AG04450 (cell line): Measurements from ENCODE around the gene COTL1. TPM values are rescaled to one million over a fixed set of nuclear protein-coding genes. Genes with fewer than 3 reads are reported as not detected.
"Not testable (repeated sequence)": the region's sequence is repeated elsewhere in the genome, so short reads cannot be mapped to it uniquely, and the experiment has no call there.

ENCODE experiments used
- CTCF ChIA-PET: fragments of 300-600, 350-600 bp; formaldehyde crosslinking; extraction: SDS; loops from one replicate; lab custom pipeline; 2022; ENCODE audit warnings: antibody characterized with exemption, inconsistent platforms; lab: Charles Lee
- POLR2A ChIA-PET: fragments of 350-600 bp; formaldehyde crosslinking; extraction: SDS; loops from one replicate; lab custom pipeline; 2021; ENCODE audit warnings: antibody characterized with exemption, inconsistent platforms; lab: Yijun Ruan, JAX
- DNase-seq: peaks from one replicate; pipeline ENCODE4 v3.0.0-alpha.2; 2011; ENCODE audit warnings: low read depth, low spot score
- H3K27ac ChIP-seq: one replicate; pipeline ENCODE4 v1.5.1; 2012; ENCODE audit warnings: low read depth, low read length, control low read depth
- H3K27me3 ChIP-seq: one replicate; pipeline ENCODE4 v1.6.0; 2012; ENCODE audit warnings: low read length; ENCODE audit not compliant: control insufficient read depth, insufficient read depth
- H3K4me3 ChIP-seq: 2 replicates; pipeline ENCODE4 v1.5.1; 2011; ENCODE audit warnings: mild to moderate bottlenecking, low read depth, low read length, control low read depth
- H3K9me3 ChIP-seq: 2 replicates; pipeline ENCODE4 v1.5.1; 2012; ENCODE audit warnings: low read length; ENCODE audit not compliant: control insufficient read depth, insufficient read depth
- CTCF ChIP-seq: IDR thresholded peaks from 2 replicates; pipeline ENCODE4 v1.5.1; 2011; ENCODE audit warnings: low read depth, low read length, control low read depth, inconsistent platforms
- polyA plus RNA-seq: library from polyadenylated mRNA; depleted of rRNA; stranded (reverse); fragments of >200 nt; gene quantifications from 2 replicates; pipeline ENCODE4 v1.2.3, GENCODE V29; 2011

COTL1 gene
- polyA plus RNA-seq, 1 experiment, result 153 TPM

GRCh38 chr16:84526794-84527531 is 90.9 kb downstream of the COTL1 start:
- Histone ChIP-seq H3K27ac (peak overlapping the region; percentile 61), H3K4me3 (no peak overlapping the region), H3K27me3 (no peaks in the 10 kb centered on the region), H3K9me3 (peaks cover 13% of the 10 kb centered on the region)
- CTCF ChIA-PET, result interaction anchor here (1.0 to 4.1 kb wide), 3 partner anchors 16 to 196 kb away, joined by 6 to 23 read pairs (median 7); no protein-coding TSS in a partner anchor
- DNase-seq, result no peak
- POLR2A ChIA-PET, result no interaction called here
- TF ChIP-seq CTCF, result no peak

- POLR2A ChIA-PET, H3K27me3 ChIP-seq, H3K9me3 ChIP-seq, H3K4me3 ChIP-seq, H3K27ac ChIP-seq, DNase-seq: not testable (repeated sequence)
- CTCF ChIA-PET, result interaction anchor here (0.7 kb wide), 1 partner anchor 15 kb away, joined by 3 read pairs; no protein-coding TSS in a partner anchor
Observed at GRCh38 chr16:84524941-84525581, 92.8 kb downstream of the COTL1 start.

GRCh38 chr16:84524346-84524920 is 93.4 kb downstream of the COTL1 start:
- ChIA-PET POLR2A (interaction anchor here (0.6 to 0.7 kb wide), 2 partner anchors 22 to 38 kb away, joined by 4 to 8 read pairs; no protein-coding TSS in a partner anchor), CTCF (interaction anchor here (0.7 kb wide), 1 partner anchor 14 kb away, joined by 3 read pairs; no protein-coding TSS in a partner anchor)
- Histone ChIP-seq H3K27me3 (no peaks in the 10 kb centered on the region), H3K9me3 (peaks cover 3% of the 10 kb centered on the region), H3K4me3 (no peak overlapping the region), H3K27ac (no peak overlapping the region)
- DNase-seq, result no peak
- TF ChIP-seq CTCF, result no peak

GRCh38 chr16:84521497-84521770 is 96.4 kb downstream of the COTL1 start:
- H3K4me3 ChIP-seq, result no peak overlapping the region
- no peaks in the 10 kb centered on the region for H3K27me3 ChIP-seq
- ChIA-PET POLR2A (no interaction called here), CTCF (interaction anchor here (0.6 to 3.7 kb wide), 3 partner anchors 11 to 208 kb away, joined by 3 to 15 read pairs (median 3); no protein-coding TSS in a partner anchor)
- no peaks in the 10 kb centered on the region; the same call in none of the 2 replicates for H3K9me3 ChIP-seq
- H3K27ac ChIP-seq, result no peak overlapping the region
- no peak for TF ChIP-seq CTCF
- no peak for DNase-seq

GRCh38 chr16:84520725-84521496 is 97.0 kb downstream of the COTL1 start:
- no peak overlapping the region for H3K27ac ChIP-seq
- DNase-seq, result no peak
- H3K27me3 ChIP-seq, result no peaks in the 10 kb centered on the region
- ChIA-PET CTCF (interaction anchor here (1.2 to 3.7 kb wide), 3 partner anchors 10 to 102 kb away, joined by 3 to 15 read pairs (median 5); no protein-coding TSS in a partner anchor), POLR2A (no interaction called here)
- H3K4me3 ChIP-seq, result no peak overlapping the region
- TF ChIP-seq CTCF, result no peak
- no peaks in the 10 kb centered on the region; the same call in none of the 2 replicates for H3K9me3 ChIP-seq
